AG04450 (cell line): Measurements from ENCODE around the gene KRTAP9-1. TPM values are rescaled to one million over a fixed set of nuclear protein-coding genes. Genes with fewer than 3 reads are reported as not detected.
"Not testable (repeated sequence)": the region's sequence is repeated elsewhere in the genome, so short reads cannot be mapped to it uniquely, and the experiment has no call there.

Source experiments
- CTCF ChIA-PET: fragments of 300-600, 350-600 bp; formaldehyde crosslinking; extraction: SDS; loops from one replicate; lab custom pipeline; 2022; ENCODE audit warnings: antibody characterized with exemption, inconsistent platforms; lab: Charles Lee
- POLR2A ChIA-PET: fragments of 350-600 bp; formaldehyde crosslinking; extraction: SDS; loops from one replicate; lab custom pipeline; 2021; ENCODE audit warnings: antibody characterized with exemption, inconsistent platforms; lab: Yijun Ruan, JAX
- DNase-seq: peaks from one replicate; pipeline ENCODE4 v3.0.0-alpha.2; 2011; ENCODE audit warnings: low read depth, low spot score
- H3K27ac ChIP-seq: one replicate; pipeline ENCODE4 v1.5.1; 2012; ENCODE audit warnings: low read depth, low read length, control low read depth
- H3K27me3 ChIP-seq: one replicate; pipeline ENCODE4 v1.6.0; 2012; ENCODE audit warnings: low read length; ENCODE audit not compliant: control insufficient read depth, insufficient read depth
- H3K4me3 ChIP-seq: 2 replicates; pipeline ENCODE4 v1.5.1; 2011; ENCODE audit warnings: mild to moderate bottlenecking, low read depth, low read length, control low read depth
- H3K9me3 ChIP-seq: 2 replicates; pipeline ENCODE4 v1.5.1; 2012; ENCODE audit warnings: low read length; ENCODE audit not compliant: control insufficient read depth, insufficient read depth
- polyA plus RNA-seq: library from polyadenylated mRNA; depleted of rRNA; stranded (reverse); fragments of >200 nt; gene quantifications from 2 replicates; pipeline ENCODE4 v1.2.3, GENCODE V29; 2011
- TF ChIP-seq, protein P1 (sequence below): IDR thresholded peaks from 2 replicates; pipeline ENCODE4 v1.5.1; 2011; ENCODE audit warnings: low read depth, low read length, control low read depth, inconsistent platforms

Gene KRTAP9-1
- polyA plus RNA-seq, 1 experiment = not detected

DNA sequence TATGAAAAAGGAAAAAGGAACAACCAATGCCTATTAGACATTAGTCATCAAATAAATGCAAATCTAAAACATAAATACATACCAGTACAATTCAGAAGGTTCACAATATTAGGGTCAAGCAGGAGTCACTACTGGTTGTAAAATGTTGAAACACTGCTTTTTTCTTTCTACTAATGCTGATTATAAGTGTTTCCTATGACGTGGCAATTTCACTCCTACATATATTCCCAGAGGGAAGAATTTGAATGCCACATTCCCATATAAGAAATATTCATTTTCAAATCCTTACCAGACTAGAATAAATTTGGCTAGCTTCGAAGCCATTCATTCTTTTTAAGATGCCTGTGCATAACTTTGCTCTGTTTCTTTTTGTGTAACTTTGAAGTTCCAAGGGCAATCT is 34.1 kb downstream of the KRTAP9-1 start:
- TF ChIP-seq, protein P1, sequence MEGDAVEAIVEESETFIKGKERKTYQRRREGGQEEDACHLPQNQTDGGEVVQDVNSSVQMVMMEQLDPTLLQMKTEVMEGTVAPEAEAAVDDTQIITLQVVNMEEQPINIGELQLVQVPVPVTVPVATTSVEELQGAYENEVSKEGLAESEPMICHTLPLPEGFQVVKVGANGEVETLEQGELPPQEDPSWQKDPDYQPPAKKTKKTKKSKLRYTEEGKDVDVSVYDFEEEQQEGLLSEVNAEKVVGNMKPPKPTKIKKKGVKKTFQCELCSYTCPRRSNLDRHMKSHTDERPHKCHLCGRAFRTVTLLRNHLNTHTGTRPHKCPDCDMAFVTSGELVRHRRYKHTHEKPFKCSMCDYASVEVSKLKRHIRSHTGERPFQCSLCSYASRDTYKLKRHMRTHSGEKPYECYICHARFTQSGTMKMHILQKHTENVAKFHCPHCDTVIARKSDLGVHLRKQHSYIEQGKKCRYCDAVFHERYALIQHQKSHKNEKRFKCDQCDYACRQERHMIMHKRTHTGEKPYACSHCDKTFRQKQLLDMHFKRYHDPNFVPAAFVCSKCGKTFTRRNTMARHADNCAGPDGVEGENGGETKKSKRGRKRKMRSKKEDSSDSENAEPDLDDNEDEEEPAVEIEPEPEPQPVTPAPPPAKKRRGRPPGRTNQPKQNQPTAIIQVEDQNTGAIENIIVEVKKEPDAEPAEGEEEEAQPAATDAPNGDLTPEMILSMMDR = no peak
- ChIA-PET CTCF (no interaction called here), POLR2A (no interaction called here)
- no peak for DNase-seq
- no peaks in the 10 kb centered on the region for H3K9me3 ChIP-seq
- no peaks in the 10 kb centered on the region for H3K27me3 ChIP-seq
- no peak overlapping the region for H3K27ac ChIP-seq
- no peak overlapping the region for H3K4me3 ChIP-seq

DNA sequence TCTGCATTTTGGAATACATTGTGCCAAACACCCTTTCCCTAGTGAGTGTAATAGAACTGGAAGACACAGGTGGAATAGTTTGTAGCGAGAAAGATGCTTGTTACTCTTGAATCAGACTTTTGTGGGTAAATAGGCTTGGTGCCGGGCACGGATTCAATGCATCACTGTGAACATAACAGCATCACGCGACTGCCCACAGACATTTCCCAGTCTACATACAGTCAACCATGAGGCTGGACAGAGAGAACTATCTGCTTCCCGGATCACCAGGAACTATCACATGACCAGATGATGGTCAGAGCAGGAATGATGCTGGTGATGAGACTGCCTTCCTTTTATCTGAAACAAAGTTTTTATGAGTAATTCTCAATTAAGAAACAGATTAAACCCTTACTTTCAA is 36.4 kb downstream of the KRTAP9-1 start:
- Histone ChIP-seq H3K9me3 (no peaks in the 10 kb centered on the region), H3K4me3 (no peak overlapping the region), H3K27me3 (no peaks in the 10 kb centered on the region), H3K27ac (no peak overlapping the region)
- TF ChIP-seq, protein P1 = no peak
- ChIA-PET CTCF (no interaction called here), POLR2A (no interaction called here)
- no peak for DNase-seq

DNA sequence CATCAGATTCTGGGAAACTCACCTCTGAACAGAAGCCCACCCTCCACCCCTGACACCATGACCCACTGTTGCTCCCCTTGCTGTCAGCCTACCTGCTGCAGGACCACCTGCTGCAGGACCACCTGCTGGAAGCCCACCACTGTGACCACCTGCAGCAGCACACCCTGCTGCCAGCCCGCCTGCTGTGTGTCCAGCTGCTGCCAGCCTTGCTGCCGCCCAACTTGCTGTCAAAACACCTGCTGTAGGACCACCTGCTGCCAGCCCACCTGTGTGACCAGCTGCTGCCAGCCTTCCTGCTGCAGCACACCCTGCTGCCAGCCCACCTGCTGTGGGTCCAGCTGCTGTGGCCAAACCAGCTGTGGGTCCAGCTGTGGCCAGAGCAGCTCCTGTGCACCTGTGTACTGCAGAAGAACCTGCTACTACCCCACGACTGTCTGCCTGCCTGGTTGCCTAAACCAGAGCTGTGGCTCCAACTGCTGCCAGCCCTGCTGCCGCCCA is 37.0 kb downstream of the KRTAP9-1 start, which contains the start of gene KRTAP9-2:
KRTAP9-2 (plus strand) TSS at position 51 of the 498 bp plus-strand sequence; CDS start at position 58, 7 bp downstream.
- DNase-seq, H3K9me3 ChIP-seq, CTCF ChIA-PET, POLR2A ChIA-PET, H3K27me3 ChIP-seq, H3K27ac ChIP-seq, H3K4me3 ChIP-seq: not testable (repeated sequence)

DNA sequence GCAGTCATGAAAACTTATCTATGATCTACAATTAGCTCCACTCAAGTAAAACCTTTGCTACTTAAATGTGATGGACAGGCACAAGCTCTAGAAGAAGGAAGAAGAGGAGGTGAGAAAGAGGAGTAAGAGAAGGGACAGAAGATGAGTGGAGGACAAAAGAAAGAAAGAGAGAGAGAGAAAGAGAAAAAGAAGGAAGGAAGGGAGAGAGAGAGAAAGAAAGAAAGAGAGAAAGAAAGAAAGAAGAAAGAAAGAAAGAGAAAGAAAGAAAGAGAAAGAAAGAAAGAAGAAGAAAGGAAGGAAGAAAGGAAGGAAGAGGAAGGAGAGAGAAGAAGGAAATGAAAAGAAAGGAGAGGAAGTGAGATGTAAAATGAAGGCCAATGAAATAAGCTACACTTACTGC is 40.4 kb downstream of the KRTAP9-1 start:
- ChIA-PET CTCF (no interaction called here), POLR2A (no interaction called here)
- TF ChIP-seq, protein P1 = no peak
- Histone ChIP-seq H3K9me3 (no peaks in the 10 kb centered on the region), H3K27me3 (no peaks in the 10 kb centered on the region), H3K27ac (no peak overlapping the region), H3K4me3 (no peak overlapping the region)
- DNase-seq = no peak

DNA sequence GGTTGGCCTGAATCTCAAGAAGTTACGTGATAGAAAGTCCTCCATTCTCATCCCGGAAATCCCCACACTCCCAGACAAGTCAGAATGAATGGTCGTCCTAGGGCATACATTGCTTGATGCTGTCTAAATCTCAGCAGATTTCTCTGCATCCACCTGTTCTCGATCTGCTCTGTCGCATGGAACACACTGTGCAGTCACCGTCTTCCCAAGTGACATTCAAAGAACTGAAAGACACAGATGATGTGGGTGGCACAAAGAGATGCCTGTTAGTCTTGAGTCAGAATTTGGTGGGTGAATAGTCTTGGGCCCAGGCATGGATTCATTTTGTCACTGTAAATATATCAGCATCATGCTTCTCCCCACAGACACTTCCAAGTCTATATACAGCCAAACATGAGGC is 42.0 kb downstream of the KRTAP9-1 start:
- ChIA-PET CTCF (no interaction called here), POLR2A (no interaction called here)
- no peak overlapping the region for H3K27ac ChIP-seq
- no peak for DNase-seq
- no peaks in the 10 kb centered on the region for H3K9me3 ChIP-seq
- TF ChIP-seq, protein P1 = no peak
- no peaks in the 10 kb centered on the region for H3K27me3 ChIP-seq
- no peak overlapping the region for H3K4me3 ChIP-seq

DNA sequence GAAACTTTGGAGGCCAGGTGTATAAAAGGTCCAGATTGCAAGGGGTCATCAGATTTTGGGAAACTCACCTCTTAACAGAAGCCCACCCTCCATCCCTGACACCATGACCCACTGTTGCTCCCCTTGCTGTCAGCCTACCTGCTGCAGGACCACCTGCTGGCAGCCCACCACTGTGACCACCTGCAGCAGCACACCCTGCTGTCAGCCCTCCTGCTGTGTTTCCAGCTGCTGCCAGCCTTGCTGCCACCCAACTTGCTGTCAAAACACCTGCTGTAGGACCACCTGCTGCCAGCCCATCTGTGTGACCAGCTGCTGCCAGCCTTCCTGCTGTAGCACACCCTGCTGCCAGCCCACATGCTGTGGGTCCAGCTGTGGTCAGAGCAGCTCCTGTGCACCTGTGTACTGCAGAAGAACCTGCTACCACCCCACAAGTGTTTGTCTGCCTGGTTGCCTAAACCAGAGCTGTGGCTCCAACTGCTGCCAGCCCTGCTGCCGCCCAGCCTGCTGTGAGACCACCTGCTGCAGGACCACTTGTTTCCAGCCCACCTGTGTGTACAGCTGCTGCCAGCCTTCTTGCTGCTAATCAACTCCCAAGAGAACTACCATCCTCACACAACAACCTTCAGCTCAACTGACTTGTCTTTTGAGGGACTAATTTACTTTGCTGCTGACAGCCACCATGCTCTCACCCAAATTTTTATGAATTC is 42.9 kb downstream of the KRTAP9-1 start, which contains the start of gene KRTAP9-3:
KRTAP9-3 (plus strand) TSS at position 51 of the 707 bp plus-strand sequence; CDS start at position 104, 53 bp downstream.
- H3K9me3 ChIP-seq, POLR2A ChIA-PET, H3K4me3 ChIP-seq, H3K27me3 ChIP-seq, DNase-seq, H3K27ac ChIP-seq, CTCF ChIA-PET: not testable (repeated sequence)

DNA sequence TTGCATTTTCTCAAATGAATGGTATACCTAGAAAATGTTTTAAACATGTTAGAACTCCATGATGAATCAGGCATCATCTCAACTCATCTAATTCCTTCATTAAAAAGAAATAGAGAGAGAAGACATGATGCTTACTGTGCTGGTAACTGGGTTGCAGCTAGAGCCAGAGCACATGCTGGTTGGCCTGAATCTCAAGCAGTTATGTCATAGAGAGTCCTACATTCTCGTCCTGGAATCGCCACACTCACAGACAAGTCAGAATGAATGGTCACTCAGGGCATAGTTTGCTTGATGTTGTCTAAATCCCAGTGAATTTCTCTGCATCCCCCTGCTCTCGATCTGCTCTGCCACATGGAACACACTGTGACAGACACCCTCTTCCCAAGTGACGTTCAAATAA is 47.4 kb downstream of the KRTAP9-1 start:
- H3K4me3 ChIP-seq, H3K27ac ChIP-seq, CTCF ChIA-PET, DNase-seq, H3K27me3 ChIP-seq, POLR2A ChIA-PET, H3K9me3 ChIP-seq: not testable (repeated sequence)

DNA sequence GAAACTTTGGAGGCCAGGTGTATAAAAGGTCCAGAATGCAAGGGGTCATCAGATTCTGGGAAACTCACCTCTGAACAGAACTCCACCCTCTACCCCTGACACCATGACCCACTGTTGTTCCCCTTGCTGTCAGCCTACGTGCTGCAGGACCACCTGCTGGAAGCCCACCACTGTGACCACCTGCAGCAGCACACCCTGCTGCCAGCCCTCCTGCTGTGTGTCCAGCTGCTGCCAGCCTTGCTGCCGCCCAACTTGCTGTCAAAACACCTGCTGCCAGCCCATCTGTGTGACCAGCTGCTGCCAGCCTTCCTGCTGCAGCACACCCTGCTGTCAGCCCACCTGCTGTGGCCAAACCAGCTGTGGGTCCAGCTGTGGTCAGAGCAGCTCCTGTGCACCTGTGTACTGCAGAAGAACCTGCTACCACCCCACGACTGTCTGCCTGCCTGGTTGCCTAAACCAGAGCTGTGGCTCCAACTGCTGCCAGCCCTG is 48.3 kb downstream of the KRTAP9-1 start, which contains the start of gene KRTAP9-8:
KRTAP9-8 (plus strand) TSS at position 51 of the 489 bp plus-strand sequence; CDS start at position 104, 53 bp downstream.
- POLR2A ChIA-PET, CTCF ChIA-PET, H3K27me3 ChIP-seq, H3K4me3 ChIP-seq, H3K27ac ChIP-seq, H3K9me3 ChIP-seq, DNase-seq: not testable (repeated sequence)
